HG03103 (cell line): ENCODE results near the gene DYNC2H1.
"Not testable (repeated sequence)": the region's sequence is repeated elsewhere in the genome, so short reads cannot be mapped to it uniquely, and the experiment has no call there.

Experiments
- ATAC-seq: cut with Tn5 transposase; IDR thresholded peaks from one replicate; pipeline ENCODE4 v1.9.1; 2021; ENCODE audit warnings: low read depth; ENCODE audit not compliant: unreplicated experiment

The DYNC2H1 gene

GRCh38 chr11:103112364-103112763 is 3.1 kb downstream of the DYNC2H1 start:
- ATAC-seq, result no peak

DNA sequence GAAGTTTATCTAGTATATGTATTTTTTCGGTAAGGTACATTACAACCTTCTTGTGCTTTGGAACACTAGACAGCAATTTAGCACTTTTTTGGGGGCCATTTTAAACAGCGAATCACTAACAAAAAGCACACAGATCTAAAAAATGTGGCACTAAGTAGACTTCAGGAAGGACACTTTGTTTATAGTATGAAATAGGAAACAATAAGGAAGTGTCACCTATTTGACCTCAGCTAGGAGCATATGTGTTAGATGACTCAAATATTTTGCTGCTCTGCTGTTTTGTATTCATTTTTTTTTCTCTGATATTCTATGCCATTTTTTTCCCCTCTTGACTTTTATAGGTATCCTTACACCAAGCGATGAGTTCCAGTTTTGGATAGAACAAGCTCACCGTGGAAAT is 5.6 kb downstream of the DYNC2H1 start:
- ATAC-seq, result no peak

GRCh38 chr11:103125462-103125861 is 16.2 kb downstream of the DYNC2H1 start:
- no peak for ATAC-seq

- ATAC-seq, result not testable (repeated sequence)
Measured at GRCh38 chr11:103141986-103142385, 32.8 kb downstream of the DYNC2H1 start.

DNA sequence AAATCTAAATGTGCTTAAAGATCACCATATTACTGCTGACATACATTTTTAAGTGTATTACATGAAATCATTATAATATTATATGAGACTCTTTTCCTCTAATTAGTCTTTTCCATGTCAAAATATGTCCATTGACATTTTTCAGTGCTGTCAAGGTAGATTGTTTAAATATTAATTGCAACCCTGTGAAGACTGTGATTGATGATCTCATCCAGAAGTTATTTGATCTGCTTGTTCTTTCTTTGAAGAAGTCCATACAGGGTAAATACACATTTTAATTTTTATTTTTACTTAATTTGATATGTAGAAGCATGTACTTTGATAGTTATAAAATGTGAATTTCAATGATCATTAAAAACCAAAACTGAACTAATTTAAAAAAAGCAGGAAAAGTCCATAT is 38.4 kb downstream of the DYNC2H1 start:
- no peak for ATAC-seq

DNA sequence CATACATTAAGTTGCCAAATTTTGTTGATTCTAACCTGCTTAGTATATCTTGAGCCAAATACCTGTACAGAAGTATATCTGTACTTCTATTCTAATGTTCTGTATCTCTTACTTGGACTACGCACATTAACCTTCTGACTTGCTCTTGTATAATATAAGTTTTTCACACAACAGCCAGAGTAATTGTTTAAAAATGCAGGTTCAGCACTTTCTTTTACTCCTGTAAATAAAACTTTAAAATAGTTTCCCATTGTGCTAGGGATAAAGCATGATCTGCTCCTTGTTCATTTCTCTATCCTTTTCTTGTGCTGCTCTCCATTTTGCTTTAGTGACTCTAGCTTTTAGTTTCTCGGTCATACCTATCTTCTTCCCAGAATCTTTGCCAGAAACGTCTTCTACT is 48.3 kb downstream of the DYNC2H1 start:
- ATAC-seq, result no peak

GRCh38 chr11:103164093-103164796 is 55.0 kb downstream of the DYNC2H1 start:
- no peak for ATAC-seq

GRCh38 chr11:103167166-103167565 is 57.9 kb downstream of the DYNC2H1 start:
- ATAC-seq, result no peak

DNA sequence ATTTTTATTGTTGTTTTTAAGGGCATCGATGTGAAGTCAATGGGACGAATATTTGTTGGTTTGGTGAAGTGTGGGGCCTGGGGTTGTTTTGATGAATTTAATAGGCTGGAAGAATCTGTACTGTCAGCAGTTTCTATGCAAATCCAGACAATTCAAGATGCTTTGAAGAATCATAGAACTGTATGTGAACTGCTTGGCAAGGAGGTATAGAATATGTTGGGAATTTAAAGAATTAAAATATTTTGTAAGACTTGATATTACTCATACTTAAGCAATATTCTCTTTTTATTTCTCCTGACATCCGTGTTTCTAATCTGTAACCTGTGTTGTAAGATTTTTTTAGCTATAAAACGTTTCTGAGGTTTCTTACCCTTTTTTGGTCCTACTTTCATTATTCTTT is 61.6 kb downstream of the DYNC2H1 start:
- no peak for ATAC-seq

GRCh38 chr11:103175461-103176129 is 66.4 kb downstream of the DYNC2H1 start:
- ATAC-seq, result no peak

DNA sequence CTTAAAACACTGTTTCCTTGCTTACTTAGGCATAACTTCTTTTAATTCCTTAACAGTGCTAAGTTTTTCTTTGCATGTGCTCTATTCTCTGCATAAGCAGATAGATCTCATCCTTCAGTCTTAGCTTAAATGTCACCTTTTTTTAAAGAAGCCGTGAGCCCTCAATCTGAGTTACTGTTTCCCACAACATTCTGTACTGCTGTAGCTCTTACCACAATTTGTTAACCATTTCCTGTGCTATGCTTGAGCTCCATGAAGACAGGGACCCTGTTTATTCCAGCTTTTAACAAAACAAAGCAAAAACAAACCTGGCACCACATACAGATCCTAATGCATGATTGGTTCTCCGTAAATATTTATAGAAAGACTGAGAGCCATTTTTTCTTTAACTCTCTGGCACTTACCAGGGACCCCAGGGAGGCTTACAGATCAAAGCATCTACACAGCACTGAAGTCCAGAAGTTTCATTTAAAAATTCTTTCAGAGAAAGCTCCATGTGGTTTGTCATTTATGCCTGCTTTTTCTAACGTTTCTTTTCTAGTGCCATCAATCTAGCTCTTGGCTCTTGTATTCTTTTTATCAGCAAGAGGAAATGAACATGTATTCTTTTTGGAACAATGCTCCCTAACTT is 74.9 kb downstream of the DYNC2H1 start:
- no peak for ATAC-seq

GRCh38 chr11:103202048-103202651 is 92.9 kb downstream of the DYNC2H1 start:
- ATAC-seq, result no peak

GRCh38 chr11:103210543-103210942 is 101.3 kb downstream of the DYNC2H1 start:
- ATAC-seq, result no peak

DNA sequence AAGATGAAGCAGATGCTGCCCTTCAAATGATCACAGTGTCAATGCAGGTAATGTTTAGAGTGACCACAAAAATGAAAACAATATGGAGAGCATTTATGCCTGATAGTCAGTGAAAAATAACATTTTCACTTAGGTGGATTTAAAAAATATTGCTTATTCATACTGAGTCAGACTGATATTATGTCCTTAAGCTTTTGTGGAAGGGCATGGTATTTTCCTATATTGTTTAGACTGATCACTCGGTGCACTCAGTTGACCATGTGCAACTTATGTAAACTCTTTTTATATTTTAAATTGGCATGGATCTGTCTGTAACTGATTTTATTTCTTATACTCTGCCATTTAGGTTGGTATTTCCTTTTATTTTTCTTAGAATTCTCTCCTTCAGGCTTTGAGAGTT is 106.6 kb downstream of the DYNC2H1 start:
- ATAC-seq, result no peak

- ATAC-seq, result no peak
Measured at GRCh38 chr11:103220133-103220532, 110.9 kb downstream of the DYNC2H1 start.

DNA sequence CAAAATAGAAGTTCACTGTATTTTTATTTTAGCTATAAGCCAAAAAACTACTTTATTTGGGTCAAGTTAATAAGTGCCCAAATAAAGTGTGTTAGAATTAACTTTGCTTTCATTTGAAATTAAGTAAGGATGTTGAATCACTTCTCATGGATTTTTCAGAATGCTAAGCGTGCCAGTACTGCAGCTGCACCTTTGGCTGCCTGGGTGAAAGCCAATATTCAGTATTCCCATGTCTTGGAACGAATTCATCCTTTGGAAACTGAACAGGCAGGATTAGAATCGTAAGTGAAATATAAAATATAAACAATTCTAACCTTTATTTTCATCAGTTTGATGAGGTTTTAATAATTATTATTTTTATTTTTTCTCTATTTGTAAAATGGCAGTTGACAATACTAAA is 113.6 kb downstream of the DYNC2H1 start:
- no peak for ATAC-seq

DNA sequence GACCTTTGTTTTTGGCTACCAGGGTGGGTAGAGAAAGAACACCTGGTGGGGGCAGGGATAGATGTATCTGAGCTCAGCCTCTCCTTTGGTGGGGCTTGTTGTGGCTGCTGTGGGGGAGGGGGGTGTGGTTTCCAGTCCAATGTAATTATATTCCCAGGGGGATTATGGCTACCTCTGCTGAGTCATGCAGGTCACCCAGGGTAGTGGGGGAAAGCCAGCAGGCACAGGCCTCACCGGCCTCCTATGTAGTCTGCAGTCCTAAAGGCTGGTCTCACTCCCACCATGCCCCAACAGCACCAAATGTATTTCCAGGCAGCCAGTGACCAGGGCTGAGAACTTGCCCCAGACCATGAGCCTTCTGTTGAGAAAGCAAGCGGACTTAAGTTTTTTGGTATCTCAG is 119.6 kb downstream of the DYNC2H1 start:
- ATAC-seq, result no peak

DNA sequence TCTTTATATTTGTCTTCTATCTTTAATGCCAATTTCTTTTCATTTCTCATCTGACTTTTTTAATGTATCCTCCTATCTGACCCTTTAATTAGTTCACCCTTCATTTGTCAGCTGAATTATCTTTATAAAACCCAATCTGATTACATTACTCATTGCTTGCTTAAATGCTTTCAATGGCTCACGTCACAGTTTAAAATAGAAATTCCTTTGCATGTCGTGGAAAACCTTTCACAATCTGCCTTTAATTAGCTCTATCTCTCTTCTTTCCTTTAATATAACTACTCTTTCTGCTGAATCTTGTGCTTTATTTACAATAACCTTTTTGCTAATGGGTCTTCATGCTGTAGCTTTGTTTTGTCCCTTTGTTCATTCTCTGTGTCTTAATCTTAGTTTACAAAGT is 125.7 kb downstream of the DYNC2H1 start:
- no peak for ATAC-seq

DNA sequence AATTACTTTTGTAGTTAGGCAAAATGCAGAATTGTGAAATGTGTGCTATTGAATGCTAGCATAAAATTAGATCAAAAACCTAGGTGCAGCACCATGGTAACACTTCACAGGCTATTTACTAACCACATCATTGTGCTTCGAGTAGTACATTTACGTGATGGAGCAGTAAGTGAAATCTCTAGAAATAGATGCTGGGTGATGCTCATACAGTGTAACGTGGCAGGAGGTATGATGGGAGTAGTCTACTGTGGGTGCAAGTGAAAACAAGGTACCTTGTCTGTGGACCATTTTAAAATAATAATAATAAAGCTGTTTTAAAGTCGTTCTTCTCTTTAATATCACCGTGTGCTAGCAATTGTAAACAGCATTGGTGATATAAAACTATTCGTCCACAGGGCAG is 132.3 kb downstream of the DYNC2H1 start:
- ATAC-seq, result no peak

GRCh38 chr11:103254123-103254522 is 144.9 kb downstream of the DYNC2H1 start:
- ATAC-seq, result no peak

GRCh38 chr11:103257360-103257759 is 148.1 kb downstream of the DYNC2H1 start:
- ATAC-seq, result no peak
